CD4-positive, alpha-beta T cell treated with Interferon gamma for 1 hour (primary cell): ENCODE data around the gene CALCOCO1.
"Not testable (repeated sequence)": the region's sequence is repeated elsewhere in the genome, so short reads cannot be mapped to it uniquely, and the experiment has no call there.

Source experiments
- DNase-seq: peaks from one replicate; pipeline ENCODE4 v3.0.0-alpha.2; 2020

The CALCOCO1 gene

GRCh38 chr12:53696655-53697331, 30.5 kb downstream of the CALCOCO1 start:
- no peak for DNase-seq

- no peak for DNase-seq
Observed at GRCh38 chr12:53696285-53696654, 31.0 kb downstream of the CALCOCO1 start.

GRCh38 chr12:53695152-53696145, 31.8 kb downstream of the CALCOCO1 start:
- DNase-seq, result peak; percentile 6

- no peak for DNase-seq
Observed at GRCh38 chr12:53694756-53695151, 32.5 kb downstream of the CALCOCO1 start.

GRCh38 chr12:53688134-53688533, 39.1 kb downstream of the CALCOCO1 start:
- DNase-seq, result no peak

- no peak for DNase-seq
Observed at GRCh38 chr12:53686436-53686835, 40.8 kb downstream of the CALCOCO1 start.

- no peak for DNase-seq
Observed at GRCh38 chr12:53684654-53685220, 42.5 kb downstream of the CALCOCO1 start.

- DNase-seq, result no peak
Observed at GRCh38 chr12:53683983-53684382, 43.3 kb downstream of the CALCOCO1 start.

GRCh38 chr12:53683494-53683893, 43.8 kb downstream of the CALCOCO1 start:
- no peak for DNase-seq

- not testable (repeated sequence) for DNase-seq
Observed at GRCh38 chr12:53680061-53680460, 47.2 kb downstream of the CALCOCO1 start.

GRCh38 chr12:53677800-53678148, 49.5 kb downstream of the CALCOCO1 start:
- DNase-seq, result no peak

GRCh38 chr12:53677016-53677799, 50.0 kb downstream of the CALCOCO1 start:
- DNase-seq, result no peak

- no peak for DNase-seq
Observed at GRCh38 chr12:53676656-53677015, 50.6 kb downstream of the CALCOCO1 start.

- DNase-seq, result peak; percentile 98
Observed at GRCh38 chr12:53675701-53676607, 51.3 kb downstream of the CALCOCO1 start, which contains the start of gene ATP5MC2. ATP5MC2 (minus strand) TSS chr12:53676083; CDS start chr12:53672614, 3,469 bp downstream.

GRCh38 chr12:53674977-53675700, 52.1 kb downstream of the CALCOCO1 start:
- no peak for DNase-seq

- DNase-seq, result no peak
Observed at GRCh38 chr12:53670971-53671370, 56.3 kb downstream of the CALCOCO1 start.

GRCh38 chr12:53670308-53670707, 56.9 kb downstream of the CALCOCO1 start:
- no peak for DNase-seq

- DNase-seq, result no peak
Observed at GRCh38 chr12:53667080-53667479, 60.2 kb downstream of the CALCOCO1 start.

GRCh38 chr12:53664936-53665335, 62.3 kb downstream of the CALCOCO1 start:
- no peak for DNase-seq

GRCh38 chr12:53664191-53664590, 63.1 kb downstream of the CALCOCO1 start:
- no peak for DNase-seq

GRCh38 chr12:53660041-53660440, 67.2 kb downstream of the CALCOCO1 start:
- no peak for DNase-seq
